NCI-H1417 treated with DMSO at 0.1 percent for 48 hours (cell line): ENCODE measurements around the gene TNFSF10.
"Not testable (repeated sequence)": the region's sequence is repeated elsewhere in the genome, so short reads cannot be mapped to it uniquely, and the experiment has no call there.

Experiments used
- DNase-seq: peaks from one replicate; lab custom pipeline; 2025; lab: John Stamatoyannopoulos, UW

Gene TNFSF10

GRCh38 chr3:172543884-172544283, 20.7 kb upstream of the TNFSF10 start:
- no peak for DNase-seq

GRCh38 chr3:172543419-172543818, 20.2 kb upstream of the TNFSF10 start:
- no peak for DNase-seq

DNA sequence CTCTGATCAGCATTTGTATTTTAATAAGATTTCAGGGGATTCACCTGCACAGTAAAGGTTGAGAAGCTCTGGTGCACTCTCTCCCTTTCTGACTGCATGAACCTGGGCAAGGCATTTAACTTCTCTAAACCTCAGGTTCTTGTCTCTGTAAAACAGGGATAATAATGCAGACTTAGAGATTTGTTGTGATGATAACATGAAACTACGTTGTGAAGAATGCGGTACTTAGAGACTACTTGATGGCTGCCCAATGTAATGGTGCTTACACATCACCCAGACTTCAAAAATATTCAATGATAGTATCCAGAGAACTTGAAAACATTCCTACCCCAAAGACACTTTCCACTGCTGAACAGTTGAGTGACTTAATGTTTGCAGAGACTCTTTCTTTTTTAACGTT, 19.8 kb upstream of the TNFSF10 start:
- DNase-seq, result no peak

GRCh38 chr3:172541945-172542488, 18.8 kb upstream of the TNFSF10 start:
- DNase-seq, result no peak

- no peak for DNase-seq
These were observed 16.8 kb upstream of the TNFSF10 start for GRCh38 chr3:172540049-172540448.

DNA sequence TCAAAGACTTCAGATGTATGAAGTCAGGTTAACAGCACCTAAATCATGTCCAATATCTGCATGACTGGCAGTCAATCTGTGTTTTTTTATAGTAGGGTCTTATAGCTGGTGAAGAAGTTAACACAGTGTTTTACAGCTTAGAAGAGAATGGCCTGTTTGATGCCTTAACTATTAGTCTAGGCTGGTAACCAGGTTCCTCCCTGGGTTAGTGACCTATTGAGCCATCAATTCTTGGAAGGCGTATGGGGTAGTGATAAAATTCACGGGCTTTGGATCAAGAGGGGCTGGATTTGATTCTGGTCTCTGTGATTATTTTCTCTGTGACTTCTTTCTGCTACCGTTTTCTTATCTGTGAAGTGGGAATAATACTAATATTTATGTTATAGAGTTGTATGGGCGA, 16.0 kb upstream of the TNFSF10 start:
- DNase-seq, result no peak

- no peak for DNase-seq
These were observed 15.3 kb upstream of the TNFSF10 start for GRCh38 chr3:172538368-172539151.

GRCh38 chr3:172537507-172538158, 14.4 kb upstream of the TNFSF10 start:
- no peak for DNase-seq

GRCh38 chr3:172536993-172537419, 13.8 kb upstream of the TNFSF10 start:
- DNase-seq, result no peak

- no peak for DNase-seq
These were observed 13.3 kb upstream of the TNFSF10 start for GRCh38 chr3:172536505-172536904.

- no peak for DNase-seq
These were observed 7.3 kb upstream of the TNFSF10 start for GRCh38 chr3:172530566-172530965.

DNA sequence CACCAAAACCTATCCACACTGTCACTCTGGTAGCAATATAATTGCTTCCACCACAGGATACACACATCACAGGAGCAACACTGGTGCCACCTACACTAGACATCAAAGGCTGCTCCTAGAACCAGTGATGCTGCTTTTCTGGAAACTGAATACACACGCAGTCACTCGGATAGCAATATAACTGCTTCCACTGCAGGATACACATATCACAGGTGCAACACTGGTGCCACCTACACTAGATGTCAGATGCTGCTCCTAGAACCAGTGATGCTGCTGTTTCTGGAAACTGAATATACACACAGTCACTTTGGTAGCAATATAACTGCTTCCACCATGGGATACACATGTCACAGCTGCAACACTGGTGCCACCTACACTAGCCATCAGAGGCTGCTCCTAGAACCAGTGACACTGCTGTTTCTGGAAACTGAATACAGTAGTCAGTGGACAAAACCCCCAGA, 6.9 kb upstream of the TNFSF10 start:
- DNase-seq, result no peak

DNA sequence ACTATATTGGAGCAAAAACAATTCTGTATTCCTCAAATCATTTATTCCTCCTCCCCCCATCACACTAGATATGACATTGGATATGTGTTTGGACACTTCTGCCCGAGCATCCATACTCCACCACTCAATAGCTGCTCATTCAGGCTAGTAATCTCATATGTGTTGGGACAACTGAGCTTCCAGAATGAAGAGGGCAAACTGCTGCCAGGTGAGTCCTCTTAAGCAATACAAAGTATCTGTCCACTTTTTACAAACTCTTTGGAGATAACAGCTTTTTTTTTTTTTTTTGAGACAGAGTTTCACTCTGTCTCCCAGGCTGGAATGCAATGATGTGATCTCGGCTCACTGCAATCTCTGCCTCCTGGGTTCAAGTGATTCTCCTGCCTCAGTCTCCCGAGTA, 5.4 kb upstream of the TNFSF10 start:
- DNase-seq, result no peak

DNA sequence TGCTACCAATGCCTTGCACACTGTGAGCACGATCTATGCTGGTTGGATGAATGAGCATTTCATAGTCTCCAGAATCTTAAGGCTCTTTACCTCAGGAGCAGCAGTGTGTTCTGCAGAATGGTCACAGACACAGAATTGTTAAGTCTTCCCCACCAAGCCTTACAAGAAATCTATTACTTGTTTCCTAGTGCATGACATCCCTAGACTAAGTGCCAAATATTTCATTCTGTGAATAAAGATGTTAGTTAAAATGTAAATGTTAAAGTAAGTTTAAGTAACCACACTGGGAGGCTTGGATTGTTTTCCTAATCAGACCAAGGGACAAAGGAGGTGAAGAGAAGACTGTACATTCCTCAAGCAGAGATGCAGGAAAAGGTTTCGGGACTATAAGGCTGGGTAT, 4.1 kb upstream of the TNFSF10 start:
- no peak for DNase-seq

DNA sequence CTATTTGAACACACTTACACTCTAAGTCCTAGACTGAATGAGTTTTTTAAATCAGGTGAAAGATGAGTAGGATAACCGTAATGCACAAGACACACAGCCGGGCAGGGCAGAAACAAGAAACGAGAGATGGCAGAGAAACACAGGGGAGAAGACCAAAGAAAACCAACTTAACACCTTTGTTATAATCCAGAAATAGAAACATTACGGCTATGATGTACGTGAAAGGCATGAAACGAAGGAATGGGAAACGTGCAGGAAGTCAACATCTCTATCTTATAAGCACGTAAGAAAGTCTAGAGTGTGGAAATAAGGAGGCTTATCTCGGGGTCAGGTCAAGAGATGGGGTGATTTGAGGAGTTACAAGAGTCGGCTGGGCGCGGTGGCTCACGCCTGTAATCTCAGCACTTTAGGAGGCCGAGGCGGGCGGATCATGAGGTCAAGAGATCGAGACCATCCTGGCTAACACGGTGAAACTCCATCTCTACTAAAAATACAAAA, 1.9 kb upstream of the TNFSF10 start:
- DNase-seq, result no peak

DNA sequence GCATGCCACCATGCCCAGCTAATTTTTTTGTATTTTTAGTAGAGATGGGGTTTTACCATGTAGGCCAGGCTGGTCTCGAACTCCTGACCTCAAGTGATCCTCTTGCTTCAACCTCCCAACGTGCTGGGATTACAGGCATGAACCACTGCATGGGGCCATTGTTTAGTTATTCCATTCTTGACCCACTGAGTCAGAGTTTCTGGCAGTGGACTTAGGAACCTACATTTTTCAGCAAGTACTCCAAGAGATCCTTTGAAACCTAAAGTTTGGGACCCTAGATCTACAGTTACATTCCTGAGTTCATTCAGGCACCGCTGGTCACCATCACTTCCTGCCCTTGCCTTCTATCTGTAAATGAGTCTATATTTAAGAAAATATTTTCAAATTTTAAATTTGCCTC, 1.4 kb upstream of the TNFSF10 start:
- no peak for DNase-seq

DNA sequence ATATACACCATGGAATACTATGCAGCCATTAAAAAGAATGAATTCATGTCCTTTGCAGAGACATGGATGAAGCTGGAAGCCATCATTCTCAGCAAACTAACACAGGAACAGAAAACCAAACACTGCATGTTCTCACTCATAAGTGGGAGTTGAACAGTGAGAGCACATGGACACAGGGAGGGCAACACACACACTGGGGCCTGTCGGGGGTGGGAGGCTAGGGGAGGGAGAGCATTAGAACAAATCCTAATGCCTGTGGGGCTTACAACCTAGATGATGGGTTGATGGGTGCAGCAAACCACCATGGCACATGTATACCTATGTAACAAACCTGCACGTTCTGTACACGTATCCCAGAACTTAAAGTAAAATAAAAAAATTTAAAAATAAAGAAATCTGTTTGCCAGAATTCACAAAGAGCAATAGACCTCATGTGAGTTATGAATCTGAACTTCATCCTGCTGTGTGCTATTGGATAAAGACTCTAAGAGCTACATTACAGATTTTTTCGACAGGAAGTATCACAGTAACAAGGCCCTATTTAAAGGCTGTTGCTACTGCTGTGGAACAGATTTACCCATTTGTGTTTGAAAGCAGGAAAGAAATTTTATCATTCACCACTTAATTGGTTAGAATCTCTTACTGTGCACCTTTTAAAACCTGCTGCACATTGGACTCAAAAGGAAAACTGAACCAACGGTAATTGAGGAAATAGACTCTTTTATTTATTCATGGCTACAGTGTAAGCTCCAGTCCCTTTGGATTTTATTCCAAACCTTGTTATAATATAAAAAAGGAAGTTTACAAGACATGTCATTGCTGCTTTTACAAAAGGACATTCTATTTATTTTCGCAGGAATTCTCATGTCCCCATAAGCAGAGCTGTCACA, 1.1 kb downstream of the TNFSF10 start:
- DNase-seq, result not testable (repeated sequence)

- DNase-seq, result no peak
These were observed 2.9 kb downstream of the TNFSF10 start for GRCh38 chr3:172520301-172520831.

DNA sequence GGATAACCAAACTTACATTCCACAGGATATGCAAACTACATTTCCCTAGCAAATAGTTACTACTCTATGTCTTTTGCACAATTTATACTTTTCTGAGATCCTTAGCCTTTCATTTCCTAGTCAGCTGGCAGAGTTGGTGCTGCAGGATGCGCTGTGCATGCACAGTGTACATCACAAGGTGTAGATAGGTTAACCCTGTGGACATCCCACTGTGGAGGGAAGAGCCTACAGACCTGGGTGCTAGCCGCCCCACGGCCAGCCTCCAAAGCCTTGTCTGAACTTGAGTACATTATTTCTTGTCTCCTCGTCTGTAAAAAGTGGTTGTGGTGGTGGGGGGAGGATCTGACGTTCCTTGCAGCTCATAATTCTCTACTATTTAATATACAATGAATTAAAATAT, 3.5 kb downstream of the TNFSF10 start:
- no peak for DNase-seq

DNA sequence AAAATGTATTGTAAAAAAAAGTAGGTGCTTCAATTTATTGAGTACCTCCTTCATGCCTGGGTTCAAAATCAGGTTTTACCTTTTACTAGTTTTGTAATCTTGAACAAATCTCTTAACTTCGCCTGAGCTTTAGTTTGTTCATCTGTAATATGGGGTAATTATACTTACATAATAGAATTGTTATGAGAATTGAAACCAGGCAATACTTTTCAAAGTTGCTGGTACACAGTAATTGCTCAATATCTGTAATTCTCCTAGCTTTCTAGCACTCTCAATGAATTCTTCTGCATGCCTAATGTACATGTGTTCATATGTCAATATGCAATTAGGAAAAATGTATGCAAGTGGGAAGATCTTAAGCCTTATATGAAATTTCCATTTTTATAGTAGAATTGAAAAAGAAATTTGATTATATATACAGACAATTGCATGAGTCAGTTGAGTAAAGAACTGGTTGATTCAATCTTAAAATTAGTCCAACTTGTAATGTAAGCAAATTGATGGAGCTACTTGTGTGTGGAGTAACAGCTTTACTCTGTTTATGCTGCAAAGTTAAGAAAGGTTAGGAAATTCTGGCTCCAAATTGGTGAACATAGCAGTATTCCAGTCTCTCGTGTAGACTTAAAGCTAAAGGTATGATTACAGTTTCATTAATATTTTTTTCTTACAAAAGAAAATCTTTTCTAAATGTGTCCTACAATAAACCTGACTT, 4.1 kb downstream of the TNFSF10 start:
- no peak for DNase-seq

- DNase-seq, result no peak
These were observed 5.3 kb downstream of the TNFSF10 start for GRCh38 chr3:172517859-172518466.
